Measurements from ENCODE around the gene CCNK.

The CCNK gene

DNA sequence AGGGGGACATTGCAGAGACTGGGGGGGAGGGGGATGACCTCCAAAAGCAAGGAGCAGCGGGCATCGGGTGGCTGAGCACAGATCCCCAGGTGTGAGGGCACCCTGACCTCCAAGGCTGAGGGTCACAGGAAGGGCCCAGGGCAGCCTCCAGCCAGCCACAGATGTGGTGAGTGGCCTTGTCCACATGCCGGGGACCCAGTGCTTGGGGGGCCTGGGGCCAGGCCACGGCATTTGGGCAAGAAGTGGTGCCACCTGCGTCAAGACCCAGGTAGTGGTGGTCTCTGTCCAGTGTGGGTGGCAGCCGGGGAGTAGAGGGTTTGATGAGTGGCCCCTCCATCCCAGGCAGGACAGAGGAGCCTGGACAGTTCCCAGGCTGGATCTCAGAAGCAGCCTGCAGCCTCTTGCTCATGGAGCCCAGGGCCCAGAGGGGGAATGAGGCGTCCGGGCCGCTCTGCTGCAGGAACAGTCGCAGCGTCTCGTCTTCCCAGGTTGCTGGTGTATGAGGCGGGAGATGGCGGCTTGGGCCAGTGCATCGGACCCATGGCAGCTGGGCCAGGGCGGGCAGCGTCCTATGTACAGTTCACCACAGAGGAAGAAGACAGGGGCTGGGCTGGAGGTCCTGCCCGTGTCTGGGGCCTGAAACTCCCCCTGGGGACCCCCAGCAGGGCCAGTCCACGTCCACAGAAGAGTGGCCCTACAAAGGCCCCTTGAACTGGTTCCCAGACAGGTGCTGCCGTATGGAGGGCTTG is 33.5 kb downstream of the CCNK start:
- no peak overlapping the region for H3K4me3 ChIP-seq
- no peak overlapping the region for H3K27ac ChIP-seq
- peak; percentile 72 for DNase-seq (ENCODE audit: low spot score)
- TF ChIP-seq, protein P1, sequence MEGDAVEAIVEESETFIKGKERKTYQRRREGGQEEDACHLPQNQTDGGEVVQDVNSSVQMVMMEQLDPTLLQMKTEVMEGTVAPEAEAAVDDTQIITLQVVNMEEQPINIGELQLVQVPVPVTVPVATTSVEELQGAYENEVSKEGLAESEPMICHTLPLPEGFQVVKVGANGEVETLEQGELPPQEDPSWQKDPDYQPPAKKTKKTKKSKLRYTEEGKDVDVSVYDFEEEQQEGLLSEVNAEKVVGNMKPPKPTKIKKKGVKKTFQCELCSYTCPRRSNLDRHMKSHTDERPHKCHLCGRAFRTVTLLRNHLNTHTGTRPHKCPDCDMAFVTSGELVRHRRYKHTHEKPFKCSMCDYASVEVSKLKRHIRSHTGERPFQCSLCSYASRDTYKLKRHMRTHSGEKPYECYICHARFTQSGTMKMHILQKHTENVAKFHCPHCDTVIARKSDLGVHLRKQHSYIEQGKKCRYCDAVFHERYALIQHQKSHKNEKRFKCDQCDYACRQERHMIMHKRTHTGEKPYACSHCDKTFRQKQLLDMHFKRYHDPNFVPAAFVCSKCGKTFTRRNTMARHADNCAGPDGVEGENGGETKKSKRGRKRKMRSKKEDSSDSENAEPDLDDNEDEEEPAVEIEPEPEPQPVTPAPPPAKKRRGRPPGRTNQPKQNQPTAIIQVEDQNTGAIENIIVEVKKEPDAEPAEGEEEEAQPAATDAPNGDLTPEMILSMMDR (IDR thresholded peaks at IDR 0.05), result no peak

DNA sequence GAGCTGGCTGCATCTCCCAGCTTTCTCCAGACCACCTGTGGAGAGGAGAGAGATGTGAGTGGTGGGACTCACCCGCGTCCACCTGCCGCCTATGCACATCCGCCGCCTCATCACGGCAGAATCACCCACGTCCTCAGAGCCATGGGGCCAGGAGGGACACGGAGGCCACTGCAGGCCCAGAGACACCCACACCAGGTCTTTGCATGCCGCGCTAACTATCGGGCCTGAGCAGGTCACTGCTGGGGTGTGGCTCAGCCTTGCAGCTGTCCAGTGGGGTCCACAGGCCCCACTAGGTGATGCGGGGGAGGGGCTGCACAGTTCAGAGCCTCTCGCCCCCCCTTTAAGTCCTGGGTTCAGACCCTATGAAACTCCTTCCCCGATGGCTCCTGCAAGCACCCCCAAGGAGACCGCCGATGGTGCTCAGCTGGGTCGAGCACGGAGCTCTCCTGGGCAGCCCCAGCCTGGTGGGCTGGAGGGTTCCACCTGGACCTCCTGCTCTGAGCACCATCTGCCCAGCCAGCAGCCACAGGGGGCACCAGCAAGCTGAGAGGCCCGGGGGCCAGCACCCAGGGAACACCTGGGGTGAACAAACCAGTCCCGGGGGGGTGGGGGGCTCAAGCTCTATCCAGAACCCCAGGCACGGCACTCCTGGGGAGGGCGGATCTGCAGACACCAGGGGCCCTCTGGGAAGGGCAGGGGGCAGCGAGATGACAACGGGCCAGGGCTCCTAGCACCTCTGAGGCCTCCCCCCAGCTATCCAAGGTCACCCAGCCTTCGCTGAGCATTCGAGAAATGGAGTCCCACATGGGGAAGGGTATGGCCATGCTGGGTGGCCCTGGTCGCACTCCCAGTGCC is 34.3 kb downstream of the CCNK start:
- TF ChIP-seq, protein P1 (IDR thresholded peaks at IDR 0.05), result no peak
- H3K4me3 ChIP-seq, result no peak overlapping the region
- DNase-seq (ENCODE audit: low spot score), result peak; percentile 66
- H3K27ac ChIP-seq, result no peak overlapping the region

DNA sequence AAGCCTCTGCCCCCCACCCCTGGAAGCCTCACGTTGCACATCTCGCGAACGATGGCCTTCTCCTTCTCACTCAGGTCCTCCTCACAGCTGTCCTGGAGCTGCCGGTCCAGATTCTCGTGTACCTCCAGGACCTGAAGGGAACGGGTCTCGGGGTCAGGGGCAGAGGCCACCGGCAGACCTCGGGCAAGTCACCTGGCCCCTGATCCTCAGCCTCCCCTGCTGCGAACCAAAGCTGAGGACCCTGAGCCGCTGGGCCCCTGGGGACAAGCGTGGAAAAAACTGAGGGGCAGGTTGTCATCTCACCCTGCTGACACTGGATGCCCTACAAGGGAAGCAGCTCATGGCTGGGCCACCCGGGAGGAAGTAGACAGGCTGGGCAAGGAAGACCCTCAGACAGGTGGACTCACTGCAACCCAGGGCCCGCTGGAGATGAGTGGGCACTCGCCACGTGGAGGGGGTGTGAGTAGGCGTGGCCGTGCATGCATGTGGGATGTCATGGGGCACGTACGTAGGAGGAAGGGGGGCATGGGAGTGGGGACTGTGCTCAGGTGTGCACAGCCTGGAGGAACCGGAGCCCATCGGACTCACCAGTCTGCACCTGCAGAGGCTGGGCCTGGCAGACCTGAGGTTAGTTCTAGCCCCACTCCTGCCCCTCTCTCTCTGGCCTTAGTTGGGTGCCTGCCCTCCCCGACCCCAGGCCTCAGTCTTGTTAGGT is 35.1 kb downstream of the CCNK start:
- TF ChIP-seq, protein P1 (IDR thresholded peaks at IDR 0.05), result no peak
- no peak overlapping the region for H3K27ac ChIP-seq
- peak; percentile 67 for DNase-seq (ENCODE audit: low spot score)
- no peak overlapping the region for H3K4me3 ChIP-seq

DNA sequence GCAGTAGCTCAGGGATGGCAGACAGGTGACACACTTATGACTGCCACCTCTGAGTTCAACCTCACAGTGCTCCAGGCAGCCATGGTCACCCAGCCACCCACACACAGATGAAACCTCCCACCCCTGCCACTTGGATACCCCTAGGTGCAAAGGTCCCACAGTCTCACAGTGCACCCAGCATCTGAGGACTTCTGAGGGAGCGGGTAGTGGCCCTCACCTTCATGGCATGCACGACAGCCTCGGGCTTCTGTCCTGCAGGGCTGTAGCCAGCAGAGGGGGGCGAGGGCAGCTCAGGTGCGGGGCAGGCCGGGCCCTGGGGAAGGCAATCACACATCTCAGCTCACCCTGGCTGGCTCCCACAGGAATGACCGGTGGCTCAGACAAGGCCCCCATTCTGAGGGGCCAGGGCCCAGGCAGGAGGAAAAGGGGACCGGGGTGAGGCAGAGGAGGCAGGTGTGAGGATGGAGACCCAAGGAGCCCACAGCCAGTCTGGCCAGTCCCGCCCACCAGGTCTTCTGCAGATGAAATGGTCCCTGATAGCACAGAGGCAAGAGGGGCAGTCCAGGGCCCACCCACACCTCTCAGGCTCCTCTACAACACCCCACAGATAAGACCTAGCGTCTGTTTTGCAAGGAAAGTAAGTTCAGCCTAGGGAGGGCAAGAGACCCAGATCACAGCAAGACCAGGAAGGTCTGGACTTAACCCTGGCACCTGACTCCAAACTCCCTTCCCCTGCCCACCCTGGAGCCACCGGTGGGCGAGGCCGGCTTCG is 35.8 kb downstream of the CCNK start:
- Histone ChIP-seq H3K4me3 (no peak overlapping the region), H3K27ac (no peak overlapping the region)
- TF ChIP-seq, protein P1 (IDR thresholded peaks at IDR 0.05), result no peak
- DNase-seq (ENCODE audit: low spot score), result peak; percentile 60

DNA sequence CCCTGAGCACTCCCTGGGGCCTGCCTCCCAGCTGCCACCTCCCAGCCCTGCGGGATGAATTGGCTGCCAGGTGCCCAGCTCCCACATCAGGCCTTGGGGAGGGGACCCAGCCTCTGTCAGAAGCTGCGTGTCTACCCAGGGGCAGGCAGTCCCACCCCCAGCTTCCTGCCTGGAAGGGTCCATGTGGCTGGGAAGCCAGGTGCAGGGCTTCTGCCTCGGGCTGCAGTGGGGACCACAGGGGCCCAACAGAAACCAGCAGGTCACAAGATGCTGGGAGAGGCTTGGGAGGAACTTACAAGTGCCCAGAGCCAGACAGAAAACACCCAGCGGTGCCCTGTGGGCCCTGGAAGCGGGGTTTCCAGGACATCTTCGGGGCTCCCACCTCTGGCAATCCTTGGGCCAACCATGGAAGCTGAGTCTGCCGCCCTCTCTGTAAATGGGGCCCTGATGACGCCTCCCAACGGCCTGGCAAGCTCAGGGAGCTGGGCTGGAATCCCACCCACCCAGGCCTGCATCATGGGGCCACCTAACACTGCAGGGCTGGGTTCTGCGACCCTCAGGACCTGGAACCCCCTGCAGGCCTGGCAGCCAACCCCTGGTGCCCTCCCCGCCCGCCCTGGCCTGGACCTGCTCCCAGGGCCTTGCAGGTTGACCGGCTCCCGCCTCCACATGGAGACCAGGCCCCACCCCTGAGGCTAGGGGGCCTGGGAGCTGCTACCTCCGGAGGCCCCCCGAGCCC is 36.6 kb downstream of the CCNK start:
- no peak for DNase-seq (ENCODE audit: low spot score)
- TF ChIP-seq, protein P1 (IDR thresholded peaks at IDR 0.05), result no peak
- Histone ChIP-seq H3K4me3 (no peak overlapping the region), H3K27ac (no peak overlapping the region)

Data from coronary artery (tissue), 2 donors.